Germinal center (tissue), 1 donor: ENCODE results near the gene SCFD2.
"Not testable (repeated sequence)": the region's sequence is repeated elsewhere in the genome, so short reads cannot be mapped to it uniquely, and the experiment has no call there.

Experiments
- DNase-seq: peaks from one replicate; pipeline ENCODE4 v3.0.0; 2012; ENCODE audit warnings: mixed read lengths, low spot score

The SCFD2 gene

DNA sequence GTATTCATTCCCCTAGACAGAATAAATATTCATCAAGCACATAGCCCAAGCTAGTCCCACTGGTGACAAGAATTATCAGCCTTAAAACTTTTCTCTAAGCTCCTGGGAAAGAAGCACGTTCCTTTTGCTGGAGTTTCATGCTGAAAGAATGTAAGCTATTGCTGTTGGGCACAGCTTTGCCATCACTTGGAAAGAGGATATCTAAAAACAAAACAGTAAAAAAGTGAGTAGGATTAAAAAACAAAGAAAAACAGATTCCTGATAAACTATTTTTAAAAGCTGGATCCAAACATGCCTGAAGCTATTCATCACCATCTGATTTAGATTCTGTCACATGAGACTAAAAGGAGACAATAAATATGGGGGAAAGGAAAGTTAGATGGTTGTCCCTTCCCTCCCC, 176.8 kb downstream of the SCFD2 start:
- DNase-seq: no peak

DNA sequence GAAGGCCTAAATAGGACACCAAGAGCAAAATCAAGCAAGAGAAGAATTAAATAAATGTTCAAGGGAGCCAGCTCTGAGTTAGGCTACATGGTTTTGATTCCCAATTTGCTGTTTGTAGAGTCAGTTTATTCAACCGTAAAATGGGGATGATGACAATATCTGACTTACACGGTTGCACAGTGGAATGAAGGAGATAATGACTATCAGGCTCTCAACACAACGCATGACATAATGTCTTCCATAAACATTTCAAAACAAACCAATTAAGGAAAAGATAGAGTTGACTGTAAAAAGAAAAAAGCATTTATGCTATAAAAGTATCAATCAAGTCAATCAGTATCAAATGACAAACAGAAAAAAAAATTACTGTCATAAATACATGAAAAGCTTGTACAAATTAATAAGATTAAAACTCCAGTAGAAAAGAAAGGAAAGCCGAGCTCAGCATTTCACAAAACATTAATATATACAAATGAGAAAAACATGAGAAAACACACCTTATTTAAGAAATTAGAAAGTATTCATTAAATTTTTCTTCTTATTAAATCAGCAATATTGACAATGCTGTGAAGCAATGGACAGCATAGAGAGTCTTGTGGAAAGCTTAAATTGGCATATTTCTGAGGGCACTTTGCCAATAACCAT, 179.0 kb downstream of the SCFD2 start:
- no peak for DNase-seq

DNA sequence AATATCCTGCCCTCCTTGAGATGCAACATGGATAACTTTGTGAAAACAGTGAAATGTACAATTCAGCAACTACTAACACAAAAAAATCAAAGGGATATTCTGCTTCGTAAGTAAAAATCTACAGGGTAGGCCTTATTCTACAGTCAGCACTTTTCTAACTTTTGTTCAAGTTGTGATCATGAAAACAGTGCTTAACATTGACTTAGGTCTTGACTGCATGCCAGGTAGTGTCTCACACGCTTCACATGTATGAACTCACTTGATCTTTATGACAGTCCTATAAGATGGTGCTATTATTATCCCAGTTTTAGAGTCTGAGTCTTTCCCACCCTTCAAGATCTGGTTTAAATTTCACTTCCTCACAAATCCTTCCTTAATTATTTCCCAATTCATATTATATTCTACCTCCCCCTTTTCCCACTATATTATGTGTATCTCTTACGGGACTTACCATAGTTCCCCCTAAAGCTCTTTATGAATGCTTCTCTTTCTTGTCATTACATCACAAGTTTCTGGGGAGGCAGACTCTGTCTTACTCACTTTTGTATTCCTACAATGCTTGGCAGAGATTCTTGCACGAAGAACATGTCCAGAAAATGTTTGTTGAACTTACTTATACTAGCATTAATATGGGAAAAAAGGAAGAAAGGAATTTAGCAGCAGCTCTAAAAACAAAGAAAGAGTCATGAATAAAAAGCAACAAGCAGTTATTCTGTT, 179.8 kb downstream of the SCFD2 start:
- no peak for DNase-seq

DNA sequence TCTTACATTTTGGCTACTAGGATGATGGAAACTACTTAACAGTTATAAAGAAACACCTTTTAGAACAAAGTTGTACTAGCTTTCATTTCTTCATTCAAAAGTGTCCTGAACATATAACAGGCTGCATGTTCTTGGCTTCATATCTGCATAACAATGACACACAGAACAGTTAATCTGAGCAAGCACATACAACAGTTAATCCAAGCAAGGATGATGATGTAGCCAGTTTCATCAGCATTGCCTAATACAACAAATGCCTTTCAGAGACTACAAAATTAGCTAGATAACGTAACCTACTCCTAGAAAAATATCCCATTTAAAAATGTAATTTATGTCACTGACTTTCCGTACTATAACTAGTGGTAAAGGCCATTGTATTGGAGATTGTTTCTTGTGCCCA, 182.1 kb downstream of the SCFD2 start:
- no peak for DNase-seq

DNA sequence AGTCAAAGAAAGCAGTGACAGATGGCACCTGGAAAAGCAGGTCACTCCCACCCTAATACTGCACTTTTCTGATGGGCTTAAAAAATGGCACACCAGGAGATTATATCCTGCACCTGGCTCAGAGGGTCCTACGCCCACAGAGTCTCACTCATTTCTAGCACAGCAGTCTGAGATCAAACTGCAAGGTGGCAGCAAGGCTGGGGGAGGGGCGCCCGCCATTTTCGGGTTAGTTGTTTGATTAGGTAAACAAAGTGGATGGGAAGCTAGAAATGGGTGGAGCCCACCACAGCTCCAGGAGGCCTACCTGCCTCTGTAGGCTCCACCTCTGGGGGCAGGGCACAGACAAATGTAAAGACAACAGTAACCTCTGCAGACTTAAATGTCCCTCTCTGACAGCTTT, 188.1 kb downstream of the SCFD2 start:
- DNase-seq: not testable (repeated sequence)

DNA sequence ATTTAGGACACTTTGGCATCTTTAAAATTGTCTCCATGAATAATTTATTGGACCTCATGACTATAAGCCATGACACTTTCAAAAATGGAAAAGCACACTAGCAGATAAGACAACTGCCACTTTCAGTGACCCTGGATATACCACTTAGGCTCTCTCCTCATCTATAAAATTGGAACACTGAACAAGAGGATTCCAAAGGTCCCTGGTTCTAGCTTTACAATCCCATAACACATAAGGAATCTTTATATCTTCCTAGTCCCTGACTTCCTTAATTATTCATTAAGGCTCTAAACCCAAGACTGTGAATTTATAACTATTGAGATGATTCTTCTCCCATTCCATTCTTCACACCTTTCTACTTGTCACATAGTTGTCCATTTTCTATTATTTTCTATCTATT, 190.2 kb downstream of the SCFD2 start:
- DNase-seq: no peak

DNA sequence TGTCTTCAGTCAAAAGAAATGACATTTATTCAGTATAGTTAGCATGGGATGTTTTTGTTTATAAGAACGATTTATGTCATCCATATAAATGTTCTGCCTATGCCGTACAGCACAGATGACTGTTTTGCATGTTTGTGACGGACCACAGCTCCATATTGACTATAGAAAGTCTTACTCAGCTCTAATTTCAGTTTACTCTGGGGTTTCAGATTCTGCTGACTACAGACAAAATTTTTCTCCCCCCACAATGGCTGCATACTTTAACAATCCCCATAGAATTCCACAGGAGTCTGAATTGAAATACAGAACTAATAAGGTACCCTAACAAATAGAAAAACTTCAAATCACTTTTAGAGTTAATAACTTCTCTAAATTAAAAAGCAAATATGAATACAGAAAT, 191.0 kb downstream of the SCFD2 start:
- DNase-seq: no peak

DNA sequence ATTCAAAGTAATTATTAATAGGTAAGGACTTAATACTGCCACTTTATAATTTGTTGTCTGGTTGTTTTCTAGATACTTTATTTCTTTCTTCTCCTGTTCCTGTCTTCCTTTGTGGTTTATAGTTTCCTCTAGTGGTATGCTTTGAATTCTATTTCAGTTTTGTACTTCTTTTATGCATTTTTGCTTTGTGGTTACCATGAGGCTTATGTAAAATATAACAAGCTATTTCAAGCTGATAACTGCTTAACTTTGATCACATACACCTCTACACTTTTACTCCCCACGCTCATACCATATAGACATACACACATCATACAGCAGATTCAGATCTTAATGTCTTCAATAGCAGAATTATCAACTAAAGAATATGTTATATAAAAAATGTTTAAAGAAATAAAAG, 192.3 kb downstream of the SCFD2 start:
- no peak for DNase-seq

DNA sequence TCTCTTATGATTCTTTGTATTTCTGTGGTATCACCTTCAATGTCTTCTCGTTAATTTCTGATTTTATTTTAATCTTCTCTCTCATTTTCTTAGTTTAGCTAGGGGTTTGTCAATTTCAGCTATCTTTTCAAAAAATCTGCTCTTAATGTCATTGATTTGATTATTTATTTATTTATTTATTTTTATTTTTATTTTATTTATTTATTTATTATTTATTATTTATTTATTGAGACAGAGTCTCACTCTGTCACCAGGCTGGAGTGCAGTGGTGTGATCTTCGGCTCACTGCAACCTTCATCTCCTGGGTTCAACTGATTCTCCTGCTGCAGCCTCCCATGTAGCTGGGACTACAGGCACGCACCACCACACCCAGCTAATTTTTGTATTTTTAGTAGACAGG, 194.1 kb downstream of the SCFD2 start:
- DNase-seq: no peak

DNA sequence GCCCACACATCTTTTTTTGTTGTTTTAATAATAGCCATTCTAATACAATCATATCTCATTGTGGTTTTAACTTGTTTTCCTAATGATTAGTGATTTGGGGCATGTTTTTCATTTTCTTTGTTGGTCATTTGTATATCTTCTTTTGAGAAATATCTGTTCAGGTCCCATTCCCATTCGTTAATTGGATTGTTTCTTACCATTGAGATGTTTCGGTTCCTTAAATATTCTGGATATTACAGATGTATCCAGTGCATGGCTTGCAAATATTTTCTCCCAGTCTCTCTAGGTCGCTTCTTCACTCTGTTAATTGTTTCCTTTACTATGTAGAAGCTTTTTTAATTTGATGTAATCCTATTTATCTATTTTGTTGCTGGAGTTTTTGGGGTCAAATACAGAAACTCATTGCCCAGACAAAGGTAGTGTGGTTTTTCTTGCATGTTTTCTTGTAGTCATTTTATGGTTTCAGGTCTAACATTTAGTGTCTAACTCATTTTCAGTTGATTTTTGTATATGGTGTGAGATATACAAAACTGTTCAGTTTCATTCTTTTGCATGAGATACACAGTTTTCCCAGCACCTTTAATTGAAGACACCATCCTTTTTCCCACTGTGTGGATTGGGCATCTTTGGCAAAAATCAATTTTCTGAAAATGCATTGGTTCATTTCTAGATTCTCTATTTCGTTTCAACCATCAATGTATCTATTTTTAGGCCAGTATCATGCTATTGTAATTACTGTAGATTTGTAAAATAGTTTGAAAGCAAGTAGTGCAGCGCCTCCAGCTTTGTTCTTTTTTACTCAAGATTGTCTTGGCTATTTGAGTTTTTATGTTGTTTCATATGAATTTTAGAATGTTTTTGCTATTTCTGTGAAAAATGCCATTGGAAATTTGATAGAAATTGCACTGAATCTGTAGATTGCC, 195.9 kb downstream of the SCFD2 start:
- no peak for DNase-seq

DNA sequence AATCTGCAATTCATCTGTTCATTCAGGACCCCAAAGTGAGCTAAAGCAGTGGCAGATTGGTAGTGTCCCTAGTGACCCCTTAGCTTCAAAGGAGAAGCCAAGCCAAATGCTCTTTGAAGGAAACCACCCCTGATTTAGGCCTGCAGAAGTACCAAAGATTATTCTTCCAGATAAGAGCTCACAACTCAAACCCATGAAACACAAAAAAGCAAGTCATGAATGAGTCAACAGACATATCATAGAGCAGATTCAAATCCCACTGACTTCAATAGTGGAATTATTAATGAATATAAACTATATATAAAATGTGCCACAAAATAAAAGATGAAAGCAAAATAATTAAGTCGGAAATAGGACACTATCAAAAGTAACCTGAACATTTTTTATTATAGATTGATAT, 197.6 kb downstream of the SCFD2 start:
- no peak for DNase-seq

DNA sequence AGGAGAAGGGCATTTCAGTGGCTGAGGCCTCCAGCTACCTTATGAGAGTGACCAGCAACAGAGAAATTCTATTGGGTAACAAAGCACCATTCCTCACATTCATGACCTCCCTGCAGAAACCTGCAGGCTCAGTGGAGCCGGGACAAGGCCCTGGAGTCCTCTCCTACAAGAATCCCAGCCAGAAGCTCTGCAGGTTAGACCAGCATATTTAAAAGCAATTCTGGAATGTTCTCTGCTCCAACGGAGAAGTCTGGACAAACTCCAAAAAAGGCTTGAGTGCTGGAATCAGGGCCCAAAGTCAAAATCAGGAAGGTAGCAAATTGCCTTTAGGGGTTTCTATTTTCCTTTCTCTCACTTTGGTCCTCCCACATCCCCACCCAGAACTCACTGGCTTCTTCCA, 202.9 kb downstream of the SCFD2 start:
- no peak for DNase-seq

DNA sequence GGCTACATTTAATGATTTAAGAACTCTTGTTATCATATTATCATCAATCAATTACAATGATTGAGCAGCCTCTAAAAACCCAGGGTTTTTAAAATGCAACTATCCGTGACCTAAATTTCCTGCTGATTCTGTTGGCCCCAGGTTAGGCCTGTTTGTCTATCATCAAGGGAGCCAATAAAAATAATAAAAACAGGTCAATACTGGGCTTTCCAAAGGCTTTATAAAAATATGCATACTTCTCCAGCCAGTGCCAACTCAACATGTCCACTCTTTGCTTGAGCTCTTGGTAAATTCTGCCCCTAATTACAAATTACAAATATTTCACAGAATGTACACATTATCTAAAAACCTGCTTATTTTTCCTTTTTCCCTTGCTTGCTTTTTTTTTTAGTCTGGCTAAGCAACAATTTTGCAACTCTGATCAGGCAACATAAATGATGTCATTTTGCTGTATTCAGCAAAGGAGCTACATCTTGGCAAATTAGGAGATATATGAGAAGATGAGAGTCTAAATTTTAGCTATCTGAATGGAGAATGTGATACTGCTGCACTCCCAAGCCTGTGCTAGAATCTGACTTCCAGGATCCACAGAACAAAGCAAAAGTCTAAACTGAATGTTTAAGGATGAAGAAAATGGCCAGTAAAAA, 204.0 kb downstream of the SCFD2 start:
- no peak for DNase-seq

DNA sequence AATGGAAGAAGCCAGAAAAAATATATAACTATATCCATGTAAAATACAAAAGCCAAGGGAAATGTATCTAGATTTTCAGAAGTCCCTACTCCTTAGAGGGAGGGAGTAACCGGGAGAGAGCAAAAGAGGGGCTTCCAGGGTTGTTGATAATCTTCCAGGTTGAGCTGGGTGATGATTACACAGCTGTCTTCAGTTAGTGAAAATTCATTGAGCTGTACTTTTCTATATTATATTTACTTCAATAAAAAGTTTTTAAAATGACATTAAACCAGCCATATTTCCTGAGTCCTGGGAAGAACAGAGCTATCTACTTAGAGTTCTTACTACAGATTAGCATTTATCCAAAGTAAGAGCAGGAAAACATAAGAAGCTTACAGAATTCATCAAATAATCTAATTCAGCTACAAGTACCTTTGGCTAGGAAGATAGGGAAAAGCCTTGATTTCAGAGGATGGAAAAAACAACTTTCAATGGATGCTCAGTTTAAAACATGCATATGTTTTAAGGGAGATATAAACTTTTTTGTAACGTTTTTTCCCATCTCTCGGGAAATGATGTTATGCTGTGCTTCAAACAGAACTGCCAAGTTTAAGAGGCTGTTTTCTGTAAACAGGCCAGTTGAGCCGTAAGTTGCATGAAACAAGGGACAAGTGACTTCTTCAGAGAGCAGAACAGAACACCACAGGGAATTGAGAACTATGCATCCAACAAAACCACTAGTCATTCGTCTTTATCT, 204.6 kb downstream of the SCFD2 start:
- DNase-seq: no peak

DNA sequence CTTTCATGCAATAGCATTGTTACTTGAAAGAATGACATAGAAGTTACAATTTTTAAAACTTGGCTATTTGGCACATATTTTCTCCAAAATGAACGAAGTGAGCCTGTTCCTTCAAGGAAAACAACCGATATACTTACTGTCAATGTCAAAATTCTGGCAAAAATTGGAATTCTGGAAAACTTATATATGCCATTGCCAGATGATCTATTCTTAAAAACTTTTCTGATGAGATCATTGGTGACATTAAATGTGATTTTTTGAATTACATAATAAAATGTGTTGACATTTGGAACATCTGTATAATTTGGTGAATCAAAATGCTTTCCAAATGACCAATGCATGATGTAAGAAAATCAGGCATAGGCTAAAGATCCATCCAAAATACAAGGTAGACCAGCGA, 209.0 kb downstream of the SCFD2 start:
- DNase-seq: no peak

DNA sequence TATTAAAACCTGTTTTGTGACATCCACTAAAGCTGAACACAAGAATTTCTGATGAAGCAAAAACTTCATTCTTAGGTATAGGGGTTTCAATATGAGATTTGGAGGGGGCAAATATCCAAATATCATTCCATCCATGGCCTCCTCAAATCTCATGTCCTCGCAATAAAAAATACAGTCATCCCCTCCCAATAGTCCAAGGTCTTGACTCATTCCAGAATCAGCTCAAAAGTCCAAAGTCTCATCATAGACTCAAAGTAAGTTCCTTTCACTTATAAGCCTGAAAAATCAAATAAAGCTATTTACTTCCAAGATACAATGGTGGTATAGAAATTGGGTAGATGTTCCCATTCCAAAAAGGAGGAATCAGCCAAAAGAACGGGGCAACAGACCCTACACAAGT, 213.4 kb downstream of the SCFD2 start:
- DNase-seq: no peak

DNA sequence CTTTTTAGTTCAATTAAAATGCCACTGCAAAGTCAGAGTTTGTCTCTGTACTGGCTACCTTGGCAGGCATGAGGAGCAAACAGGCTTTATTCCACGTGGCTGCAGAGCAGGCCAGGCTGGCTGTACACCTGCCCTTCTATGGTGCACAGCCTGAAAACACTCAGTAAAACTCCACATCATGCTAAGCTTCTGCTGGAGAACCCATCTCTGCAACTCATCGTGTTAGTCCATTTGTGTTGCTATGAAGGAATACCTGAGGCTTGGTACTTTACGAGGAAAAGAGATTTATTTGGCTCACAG, 214.4 kb downstream of the SCFD2 start:
- no peak for DNase-seq

DNA sequence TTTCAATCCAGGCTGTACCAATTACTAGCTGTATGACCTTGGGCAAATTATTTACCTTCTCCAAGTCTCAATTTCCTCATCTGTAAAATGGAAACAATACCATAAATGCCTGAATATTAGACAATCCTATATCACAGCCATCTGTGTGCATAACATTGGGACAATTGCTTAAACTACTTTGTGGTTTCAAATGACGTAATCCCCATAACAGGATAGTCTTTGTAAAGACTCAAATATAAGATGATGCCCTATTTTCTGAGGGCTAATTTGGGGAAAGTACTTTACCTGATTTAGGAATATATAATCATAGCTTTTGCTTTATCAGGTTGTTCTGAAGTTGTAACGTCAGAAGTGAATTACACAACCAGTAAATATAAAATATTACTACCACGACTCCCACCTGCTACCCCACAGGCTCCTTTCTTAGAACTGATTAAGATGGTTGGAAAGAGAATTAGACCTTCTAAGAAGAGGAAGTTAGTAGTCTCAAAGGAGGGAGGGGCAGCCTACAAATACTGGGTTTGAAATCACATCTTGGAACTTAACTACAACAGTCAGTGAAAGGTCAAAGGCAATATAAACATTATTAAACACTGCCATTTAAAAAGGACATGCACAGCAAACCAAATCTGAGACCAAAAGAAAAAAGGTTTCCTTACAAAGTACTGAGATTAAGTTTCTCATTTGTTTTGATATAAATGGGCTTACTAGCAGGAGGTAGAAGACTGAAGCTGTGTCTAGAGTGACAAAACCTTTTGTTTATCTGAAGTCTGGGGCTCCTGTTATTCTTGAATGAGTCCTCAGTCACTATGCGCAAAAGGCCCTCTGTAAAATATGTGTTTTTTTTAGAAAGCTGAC, 215.0 kb downstream of the SCFD2 start:
- DNase-seq: no peak

DNA sequence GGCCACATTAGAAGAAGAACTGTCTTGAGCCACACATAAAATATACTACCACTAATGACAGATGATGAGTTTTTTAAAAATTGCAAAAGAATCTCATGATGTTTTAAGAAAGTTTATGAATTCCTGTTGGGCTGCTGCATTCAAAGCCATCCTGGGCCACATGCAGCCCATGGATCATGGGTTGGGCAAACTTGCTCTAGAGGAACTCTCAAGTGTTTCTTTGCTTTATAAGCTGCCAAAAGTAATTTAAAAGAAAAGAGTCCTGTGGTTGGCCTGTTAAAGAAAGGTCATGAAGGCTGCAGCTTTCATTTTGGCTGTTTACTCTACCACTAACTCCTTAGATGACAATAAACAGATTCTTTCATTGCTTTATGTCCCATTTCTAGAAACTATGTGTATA, 218.2 kb downstream of the SCFD2 start:
- DNase-seq: no peak

DNA sequence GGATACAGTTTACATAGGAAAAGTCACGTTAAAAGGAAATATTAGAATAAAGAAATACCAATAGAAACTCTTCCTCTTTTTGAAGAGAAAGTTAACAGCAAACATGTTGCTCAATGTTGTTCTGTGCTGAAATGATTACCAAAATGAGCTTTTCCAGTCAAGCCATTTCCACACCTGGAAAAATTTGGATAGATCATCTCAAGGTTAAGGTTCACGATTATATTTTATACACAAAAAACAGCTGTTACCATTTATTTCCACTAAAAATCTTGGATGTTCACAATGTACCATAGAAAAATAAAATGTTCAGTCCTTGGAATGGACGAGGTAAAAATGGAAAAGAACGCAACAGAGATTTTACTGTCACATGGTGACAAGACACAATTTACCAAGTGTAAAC, 218.7 kb downstream of the SCFD2 start:
- DNase-seq: no peak

DNA sequence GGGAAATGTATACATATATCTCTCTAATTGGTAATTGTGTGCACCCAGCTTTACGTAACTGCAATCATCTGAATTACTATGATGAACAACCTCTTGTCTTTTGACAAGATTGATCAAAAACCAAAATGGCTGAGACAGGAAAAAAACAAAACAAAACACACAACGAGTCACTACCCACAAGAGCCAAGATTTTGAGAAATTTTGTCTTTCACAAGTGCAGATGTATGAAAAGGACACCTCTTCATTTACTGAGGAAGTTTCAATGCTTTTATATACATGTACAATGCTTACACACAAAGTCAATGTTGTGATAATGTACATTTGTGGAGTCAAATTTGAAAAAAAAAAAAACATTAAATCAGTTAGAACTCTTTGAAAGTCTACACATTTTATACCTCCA, 224.6 kb downstream of the SCFD2 start:
- no peak for DNase-seq
